Fibroblast of skin of back (primary cell): ENCODE measurements around the gene MARVELD1.
"Not testable (repeated sequence)": the region's sequence is repeated elsewhere in the genome, so short reads cannot be mapped to it uniquely, and the experiment has no call there.

Experiments
- DNase-seq: peaks from one replicate; pipeline ENCODE4 v3.0.0-alpha.2; 2013

Gene MARVELD1

DNA sequence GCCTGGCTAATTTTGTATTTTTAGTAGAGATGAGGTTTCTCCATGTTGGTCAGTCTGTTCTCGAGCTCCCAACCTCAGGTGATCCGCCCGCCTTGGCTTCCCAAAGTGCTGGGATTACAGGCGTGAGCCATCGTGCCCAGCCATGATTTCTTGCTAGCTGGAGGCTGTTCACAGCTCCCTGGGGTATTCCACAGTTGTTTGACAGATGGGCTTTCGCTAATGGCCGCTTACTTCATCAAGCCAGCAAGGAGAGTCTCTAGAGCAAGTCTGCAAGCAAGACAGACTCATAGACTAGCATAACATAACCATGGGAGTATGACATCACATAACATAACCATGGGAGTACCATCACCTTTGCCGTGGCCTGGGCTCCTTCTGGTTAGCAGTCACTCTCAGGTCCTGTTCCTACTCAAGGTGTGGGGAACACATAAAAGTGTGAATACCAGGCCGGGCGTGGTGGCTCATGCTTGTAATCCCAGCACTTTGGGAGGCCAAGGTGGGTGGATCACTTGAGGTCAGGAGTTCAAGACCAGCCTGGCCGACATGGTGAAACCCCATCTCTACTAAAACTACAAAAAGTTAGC, 15.4 kb upstream of the MARVELD1 start:
- not testable (repeated sequence) for DNase-seq

DNA sequence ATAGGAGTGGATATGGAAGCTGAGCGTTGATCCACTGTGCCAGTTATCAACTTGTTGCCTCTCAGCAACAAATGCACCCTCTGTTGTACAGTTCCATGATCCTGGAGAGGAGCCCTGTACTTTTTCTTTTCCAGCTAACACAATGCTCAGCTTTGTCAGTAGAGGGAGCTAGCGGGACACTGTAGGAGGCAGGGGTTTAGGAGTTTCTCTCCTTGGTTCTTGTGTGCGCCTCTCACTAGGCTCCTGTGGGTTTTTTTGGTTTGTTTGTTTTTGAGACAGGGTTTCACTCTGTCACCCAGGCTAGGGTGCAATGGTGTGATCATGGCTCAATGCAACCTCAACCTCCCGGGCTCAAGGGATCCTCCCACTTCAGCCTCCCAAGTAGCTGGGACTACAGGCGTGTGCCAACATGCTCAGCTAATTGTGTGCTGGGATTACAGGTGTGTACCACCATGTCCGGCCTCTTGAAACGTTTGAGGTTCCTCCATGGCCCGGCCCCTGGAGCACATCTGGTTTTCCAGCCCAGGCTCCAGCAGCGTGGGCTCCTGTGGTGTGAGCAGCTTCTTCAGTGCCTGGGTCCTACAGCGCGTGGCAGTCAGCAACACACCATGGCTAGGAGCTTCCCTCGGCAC, 12.0 kb upstream of the MARVELD1 start:
- peak; percentile 77 for DNase-seq

GRCh38 chr10:97703398-97704067, 10.0 kb upstream of the MARVELD1 start:
- DNase-seq = no peak

- no peak for DNase-seq
Observed at GRCh38 chr10:97704341-97704740, 9.2 kb upstream of the MARVELD1 start.

DNA sequence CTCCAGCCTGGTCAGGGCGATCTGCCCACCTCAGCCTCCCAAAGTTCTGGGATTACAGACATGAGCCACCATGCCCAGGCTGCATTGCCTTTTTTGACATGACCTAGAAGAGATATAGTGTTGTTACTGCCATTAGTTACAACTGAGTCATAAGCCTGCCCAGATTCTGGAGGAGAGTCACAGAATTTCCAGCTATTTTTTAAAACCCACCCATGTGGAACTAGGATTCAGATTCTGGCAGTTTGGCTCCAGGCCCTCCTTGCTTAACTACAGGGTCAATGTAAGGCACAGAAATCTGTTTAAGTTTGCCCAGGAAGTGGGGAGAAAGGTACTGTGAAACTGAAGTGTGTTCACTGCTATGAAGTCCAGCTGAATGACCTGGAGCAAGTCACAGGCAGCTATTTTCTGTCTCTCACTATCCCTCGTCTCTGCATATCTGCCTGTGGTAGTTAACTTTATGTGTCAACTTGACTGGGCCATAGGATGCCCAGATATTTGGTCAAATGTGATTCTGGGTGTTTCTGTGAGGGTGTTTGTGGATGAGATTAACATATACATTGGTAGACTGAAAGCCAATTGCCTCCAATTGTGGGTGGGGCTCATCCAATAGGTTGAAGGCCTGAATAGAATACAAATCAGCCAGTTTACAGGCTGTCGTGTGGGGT, 8.4 kb upstream of the MARVELD1 start:
- DNase-seq = no peak

DNA sequence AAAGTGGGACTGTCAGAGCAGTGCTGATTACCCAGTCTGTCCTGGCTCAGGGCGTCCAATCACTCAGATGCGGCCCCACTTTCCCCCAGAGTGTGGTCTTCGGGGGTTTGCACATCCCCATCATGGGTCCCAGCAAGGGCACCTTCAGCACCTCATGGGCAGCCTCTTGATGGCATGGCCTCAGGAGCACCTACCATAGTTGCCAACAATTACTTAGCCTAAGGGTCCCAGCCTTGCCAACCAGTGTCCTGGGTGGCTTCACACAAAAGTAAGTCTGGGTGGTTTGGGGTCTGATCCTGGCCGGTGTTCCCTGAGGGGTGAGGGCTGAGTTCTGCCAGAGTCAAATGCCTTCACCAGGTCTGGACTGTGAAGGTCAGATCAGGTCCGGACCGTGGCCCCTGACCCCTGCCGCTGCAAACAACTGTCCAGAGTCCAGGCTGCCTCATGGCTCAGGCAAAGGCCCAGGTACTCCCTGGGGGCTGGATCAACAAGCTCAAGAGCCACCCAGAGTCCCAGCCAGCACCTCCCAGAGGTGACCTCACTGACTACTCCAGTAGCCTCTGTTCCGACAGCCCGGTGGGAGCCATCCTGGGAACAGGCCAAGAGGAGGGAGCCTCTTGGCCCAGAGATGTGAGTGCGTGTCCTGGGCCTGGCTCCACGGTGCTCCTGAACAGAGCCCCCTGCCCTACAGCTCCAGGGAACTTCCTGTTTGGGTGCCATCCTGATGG, 6.2 kb upstream of the MARVELD1 start:
- DNase-seq = no peak

DNA sequence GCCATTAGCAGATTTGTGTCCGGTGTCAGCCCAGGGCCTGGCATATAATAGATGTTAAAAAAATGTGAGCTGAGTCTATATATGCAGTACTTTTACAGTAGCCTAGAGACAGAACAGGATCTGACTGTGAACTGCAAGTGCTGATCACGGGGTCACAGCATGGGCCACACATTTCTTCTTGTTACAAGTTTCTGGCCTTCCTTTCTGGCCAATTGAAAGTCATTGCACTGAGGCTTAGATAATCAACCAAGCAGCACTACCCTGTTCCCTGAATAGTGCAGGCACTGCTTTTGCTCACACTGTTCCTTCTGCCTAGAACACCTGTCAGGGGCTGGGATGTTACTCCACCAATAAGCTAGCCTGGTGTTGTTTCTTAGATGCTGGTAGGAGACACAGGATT, 5.4 kb upstream of the MARVELD1 start:
- DNase-seq = no peak

GRCh38 chr10:97708976-97709946, 4.3 kb upstream of the MARVELD1 start:
- DNase-seq = peak; percentile 92

- DNase-seq = no peak
Observed at GRCh38 chr10:97711640-97712572, 1.6 kb upstream of the MARVELD1 start.

DNA sequence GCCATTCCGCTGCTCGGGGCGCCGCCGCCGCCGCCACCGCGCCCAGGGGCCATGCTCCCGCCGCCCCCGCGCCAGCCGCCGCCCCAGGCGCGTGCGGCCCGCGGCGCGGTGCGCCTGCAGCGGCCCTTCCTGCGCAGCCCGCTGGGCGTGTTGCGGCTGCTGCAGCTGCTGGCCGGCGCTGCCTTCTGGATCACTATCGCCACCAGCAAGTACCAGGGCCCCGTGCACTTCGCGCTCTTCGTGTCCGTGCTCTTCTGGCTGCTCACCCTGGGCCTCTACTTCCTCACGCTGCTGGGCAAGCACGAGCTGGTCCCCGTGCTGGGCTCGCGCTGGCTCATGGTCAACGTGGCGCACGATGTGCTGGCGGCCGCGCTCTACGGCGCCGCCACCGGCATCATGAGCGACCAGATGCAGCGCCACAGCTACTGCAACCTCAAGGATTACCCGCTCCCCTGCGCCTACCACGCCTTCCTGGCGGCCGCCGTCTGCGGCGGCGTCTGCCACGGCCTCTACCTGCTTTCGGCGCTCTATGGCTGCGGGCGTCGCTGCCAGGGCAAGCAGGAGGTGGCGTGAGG, 383 bp downstream of the MARVELD1 start:
- DNase-seq = peak; percentile 72

GRCh38 chr10:97714401-97715258, 1.1 kb downstream of the MARVELD1 start:
- DNase-seq = peak; percentile 85

GRCh38 chr10:97715259-97715874, 1.8 kb downstream of the MARVELD1 start:
- DNase-seq = no peak

DNA sequence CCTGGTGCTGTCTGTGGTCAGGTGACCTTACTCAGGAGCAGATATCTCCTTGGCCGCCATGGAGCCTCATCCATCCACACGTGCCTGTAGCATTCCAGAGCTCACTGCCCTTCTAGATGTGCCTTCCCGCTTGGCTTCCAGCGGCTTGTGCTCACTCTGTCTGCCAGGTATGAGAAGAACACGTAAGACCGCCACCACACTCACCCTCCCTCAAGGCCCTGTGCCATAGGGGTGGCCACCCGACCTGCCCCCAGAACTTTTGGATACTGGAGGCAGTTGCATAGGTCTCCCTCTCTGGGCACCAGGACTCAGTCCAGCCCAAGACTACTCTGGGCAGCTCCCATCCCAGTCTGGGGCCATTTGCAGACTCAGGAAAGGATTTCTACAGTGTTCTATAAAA, 4.1 kb downstream of the MARVELD1 start:
- DNase-seq = no peak

DNA sequence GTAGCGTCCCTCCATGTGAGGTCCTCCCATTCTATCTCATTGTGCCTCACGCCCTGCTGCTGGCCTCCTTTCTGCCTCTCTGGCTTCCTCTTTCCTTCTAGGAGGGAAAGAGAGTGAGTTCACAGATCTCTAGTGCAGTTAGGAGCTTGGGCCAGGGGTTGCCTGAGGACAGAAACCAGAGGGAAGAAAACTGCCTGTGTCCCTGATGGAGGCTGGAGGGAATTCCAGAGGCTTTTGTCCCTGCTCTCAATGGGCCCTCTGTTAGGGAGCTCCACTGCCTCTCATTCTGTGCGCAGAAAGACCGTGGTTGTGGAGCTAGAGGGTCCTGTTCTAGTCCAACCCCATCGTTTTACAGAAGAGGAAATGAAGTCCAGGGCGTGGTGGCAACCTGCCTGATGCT, 4.6 kb downstream of the MARVELD1 start:
- DNase-seq = no peak

- DNase-seq = no peak
Observed at GRCh38 chr10:97718659-97719142, 5.2 kb downstream of the MARVELD1 start.

GRCh38 chr10:97719602-97720001, 6.1 kb downstream of the MARVELD1 start:
- DNase-seq = no peak

DNA sequence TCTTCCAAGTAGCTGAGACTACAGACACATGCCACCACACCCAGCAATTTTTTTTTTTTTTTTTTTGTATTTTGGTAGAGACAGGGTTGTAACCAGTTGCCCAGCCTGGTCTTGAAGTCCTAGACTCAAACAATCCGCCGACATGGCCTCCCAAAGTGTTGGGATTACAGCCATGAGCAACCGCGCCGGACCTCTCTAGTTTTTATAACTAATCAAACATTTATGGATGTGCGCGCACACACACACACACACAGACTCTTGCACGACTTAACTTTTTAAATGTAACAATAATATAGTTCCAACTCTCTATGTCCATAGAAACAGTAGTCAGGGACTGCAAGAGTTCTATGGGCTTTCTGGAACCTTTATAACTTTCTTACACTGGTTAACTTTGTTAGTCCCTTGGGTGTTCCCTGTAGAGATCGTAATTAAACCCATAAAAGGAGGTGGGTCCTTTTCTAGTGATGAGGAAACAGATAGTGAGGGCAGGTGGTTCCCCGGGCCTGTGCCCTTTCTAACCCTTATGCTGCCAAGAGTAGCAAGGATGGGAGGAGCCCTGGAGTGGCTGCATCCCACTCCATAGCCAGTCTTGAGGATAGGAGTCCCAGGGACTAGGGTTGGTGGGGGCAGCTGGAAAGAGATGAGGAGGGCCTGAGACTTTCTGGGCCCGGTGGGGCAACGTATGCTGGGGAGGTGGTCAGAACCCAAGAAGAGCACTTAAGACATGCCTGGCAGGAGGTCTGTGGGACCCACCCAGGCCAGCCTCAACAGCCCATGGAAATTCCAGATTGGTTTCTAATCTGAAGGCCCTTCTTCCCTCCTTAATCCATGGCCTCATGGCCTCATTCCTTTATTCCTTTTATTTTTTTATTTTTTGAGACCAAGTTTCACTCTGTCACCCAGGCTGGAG, 8.6 kb downstream of the MARVELD1 start:
- no peak for DNase-seq
